ENCODE results near the gene EPHA7. TPM values are rescaled to one million over a fixed set of nuclear protein-coding genes. Genes with fewer than 3 reads are reported as not detected.

Gene EPHA7
- total RNA-seq = 1 to 10 TPM in 1 of 6 donors, under 1 TPM in 5; under 0.01 to 4.6 (median 0.27) TPM

- TF ChIP-seq POLR2A (IDR thresholded peaks at IDR 0.05) (peak in 1 of 4 donors; percentile 49), EP300 (IDR thresholded peaks at IDR 0.05) (no peak), CTCF (IDR thresholded peaks at IDR 0.05) (no peak), POLR2AphosphoS5 (IDR thresholded peaks at IDR 0.05) (no peak)
- Histone ChIP-seq H3K4me1 (peaks cover 32 to 40% (median 34%) of the 10 kb centered on the region in 4 donors), H3K27me3 (peaks cover 0 to 34% (median 18%) of the 10 kb centered on the region in 4 donors), H3K27ac (peak within 1 kb of the TSS in 1 of 4 donors; percentile 39), H3K9me3 (no peaks in the 10 kb centered on the region), H3K4me3 (peak within 1 kb of the TSS; percentile 44 to 61 (median 52)), H3K36me3 (no peaks in the 10 kb centered on the region)
- WGBS, 2 donors = 1 to 2% methylated on average over 32 to 41 of the region's 50 CpGs
- ATAC-seq (ENCODE audit: low FRiP score in 2 of 2) = peak; percentile 95 to 96
- peak; percentile 89 to 97 for DNase-seq
Measured at GRCh38 chr6:93419304-93420162, at the start of gene EPHA7. TSS of gene EPHA7 (minus strand) at chr6:93419559. CDS start at chr6:93419341, 218 bp downstream.

GRCh38 chr6:93468291-93468690 lies 48.9 kb upstream of the EPHA7 start:
- no peak for DNase-seq
- Histone ChIP-seq H3K9me3 (no peaks in the 10 kb centered on the region), H3K4me3 (no peak overlapping the region), H3K36me3 (no peaks in the 10 kb centered on the region), H3K4me1 (no peaks in the 10 kb centered on the region), H3K27me3 (no peaks in the 10 kb centered on the region), H3K27ac (no peak overlapping the region)
- ATAC-seq (ENCODE audit: low FRiP score in 2 of 2) = no peak
- WGBS, 2 donors = 12 to 13% methylated on average over 4 of the region's 4 CpGs
- TF ChIP-seq EP300 (IDR thresholded peaks at IDR 0.05) = no peak

- 82 to 88% methylated on average over 6 of the region's 6 CpGs for WGBS, 2 donors
- H3K27me3 ChIP-seq = no peaks in the 10 kb centered on the region
- ATAC-seq (ENCODE audit: low FRiP score in 2 of 2) (no peak), DNase-seq (no peak)
- H3K4me1 ChIP-seq = no peaks in the 10 kb centered on the region
- TF ChIP-seq POLR2AphosphoS5 (IDR thresholded peaks at IDR 0.05) = no peak
- TF ChIP-seq CTCF (IDR thresholded peaks at IDR 0.05) = no peak
- no peak for TF ChIP-seq POLR2A (IDR thresholded peaks at IDR 0.05)
- TF ChIP-seq EP300 (IDR thresholded peaks at IDR 0.05) = no peak
- no peak overlapping the region for H3K27ac ChIP-seq
- H3K4me3 ChIP-seq = no peak overlapping the region
- no peaks in the 10 kb centered on the region for H3K9me3 ChIP-seq
- H3K36me3 ChIP-seq = no peaks in the 10 kb centered on the region
Measured at GRCh38 chr6:93454533-93454932, 35.2 kb upstream of the EPHA7 start.

GRCh38 chr6:93453956-93454355 lies 34.6 kb upstream of the EPHA7 start:
- ATAC-seq (ENCODE audit: low FRiP score in 2 of 2) (no peak), DNase-seq (no peak)
- Histone ChIP-seq H3K27ac (no peak overlapping the region), H3K36me3 (no peaks in the 10 kb centered on the region), H3K27me3 (no peaks in the 10 kb centered on the region), H3K4me1 (no peaks in the 10 kb centered on the region), H3K9me3 (no peaks in the 10 kb centered on the region), H3K4me3 (no peak overlapping the region)
- no peak for TF ChIP-seq CTCF (IDR thresholded peaks at IDR 0.05)
- no peak for TF ChIP-seq POLR2AphosphoS5 (IDR thresholded peaks at IDR 0.05)
- TF ChIP-seq POLR2A (IDR thresholded peaks at IDR 0.05) = no peak
- TF ChIP-seq EP300 (IDR thresholded peaks at IDR 0.05) = no peak
- WGBS, 2 donors = 85 to 86% methylated on average over 3 of the region's 3 CpGs

- H3K4me3 ChIP-seq = no peak overlapping the region
- H3K27me3 ChIP-seq = no peaks in the 10 kb centered on the region
- no peaks in the 10 kb centered on the region for H3K9me3 ChIP-seq
- H3K4me1 ChIP-seq = no peaks in the 10 kb centered on the region
- ATAC-seq (ENCODE audit: low FRiP score in 2 of 2) (no peak), DNase-seq (no peak)
- no peak overlapping the region for H3K27ac ChIP-seq
- 69 to 76% methylated on average over 3 of the region's 3 CpGs for WGBS, 2 donors
- no peaks in the 10 kb centered on the region for H3K36me3 ChIP-seq
- no peak for TF ChIP-seq POLR2AphosphoS5 (IDR thresholded peaks at IDR 0.05)
- TF ChIP-seq EP300 (IDR thresholded peaks at IDR 0.05) = no peak
- no peak for TF ChIP-seq POLR2A (IDR thresholded peaks at IDR 0.05)
- TF ChIP-seq CTCF (IDR thresholded peaks at IDR 0.05) = no peak
Measured at GRCh38 chr6:93447874-93448273, 28.5 kb upstream of the EPHA7 start.
